A673 (cell line): ENCODE data around the gene REN. TPM values are rescaled to one million over a fixed set of nuclear protein-coding genes. Genes with fewer than 3 reads are reported as not detected.

Source experiments
- BruUV-seq: library from RNA; stranded (reverse); fragments of 400-500 nt; replicated peaks from 2 replicates; lab custom pipeline; 2021; lab: Mats Ljungman, UMichigan
- CTCF ChIA-PET: fragments of 300-600 bp; sonication (Branson Sonifier 250); formaldehyde crosslinking; loops from one replicate; lab custom pipeline; 2022; ENCODE audit warnings: antibody characterized with exemption; lab: Charles Lee
- POLR2A ChIA-PET: fragments of 300-600 bp; sonication (Branson Sonifier 250); formaldehyde crosslinking; loops from one replicate; lab custom pipeline; 2022; ENCODE audit warnings: antibody characterized with exemption; ENCODE audit not compliant: low non-redundant PET; lab: Charles Lee
- DNase-seq: peaks from one replicate; pipeline ENCODE4 v3.0.0-alpha.2; 2015; ENCODE audit warnings: low spot score
- H3K27ac ChIP-seq: fragments of 200-600 bp; sonication (generic); 2 replicates; pipeline ENCODE4 v1.5.1; 2016; ENCODE audit warnings: mixed run types, low read depth, mild to moderate bottlenecking, mixed read lengths, antibody characterized with exemption, low read length; ENCODE audit not compliant: poor library complexity, severe bottlenecking
- H3K27me3 ChIP-seq: fragments of 200-600 bp; sonication (generic); replicated peaks from 2 replicates; pipeline ENCODE4 v1.6.1; 2017; ENCODE audit warnings: mixed run types, low read depth, mild to moderate bottlenecking, mixed read lengths, antibody characterized with exemption, low read length; ENCODE audit not compliant: insufficient read depth, poor library complexity
- H3K36me3 ChIP-seq: fragments of 200-600 bp; sonication (generic); 2 replicates; pipeline ENCODE4 v1.6.1; 2016; ENCODE audit warnings: mixed run types, mild to moderate bottlenecking, mixed read lengths, antibody characterized with exemption, low read length; ENCODE audit not compliant: insufficient read depth, poor library complexity, severe bottlenecking
- H3K4me1 ChIP-seq: fragments of 200-600 bp; sonication (generic); 2 replicates; pipeline ENCODE4 v1.6.1; 2017; ENCODE audit warnings: mixed run types, mild to moderate bottlenecking, mixed read lengths, antibody characterized with exemption, low read length; ENCODE audit not compliant: insufficient read depth, poor library complexity, severe bottlenecking
- H3K4me3 ChIP-seq: fragments of 200-600 bp; sonication (generic); 2 replicates; pipeline ENCODE4 v1.5.1; 2016; ENCODE audit warnings: low read depth, mixed run types, mild to moderate bottlenecking, mixed read lengths, low read length; ENCODE audit not compliant: poor library complexity, severe bottlenecking
- H3K9me3 ChIP-seq: fragments of 200-600 bp; sonication (generic); 2 replicates; pipeline ENCODE4 v1.6.1; 2016; ENCODE audit warnings: mixed run types, low read depth, mild to moderate bottlenecking, mixed read lengths, antibody characterized with exemption, low read length; ENCODE audit not compliant: poor library complexity, severe bottlenecking
- EZH2 ChIP-seq: fragments of 200-600 bp; sonication (generic); IDR thresholded peaks from 2 replicates; pipeline ENCODE4 v1.6.1; 2017; ENCODE audit warnings: borderline replicate concordance, low read depth, mild to moderate bottlenecking, mixed read lengths, antibody characterized with exemption, low read length; ENCODE audit not compliant: poor library complexity, severe bottlenecking
- intact Hi-C: fragments of 100-400 bp; cut with micrococcal nuclease; formaldehyde crosslinking; loops from one replicate; pipeline ENCODE4 v1.10.0; 2022; ENCODE audit not compliant: unreplicated experiment
- total RNA-seq: library from RNA; stranded (reverse); gene quantifications from 2 replicates; pipeline ENCODE4 v1.2.3, GENCODE V29; 2021
- TF ChIP-seq, protein P1 (sequence below): fragments of 300-800, 200-600 bp; sonication (generic); conservative IDR thresholded peaks from 2 replicates; pipeline ENCODE4 v1.5.1; 2017; ENCODE audit warnings: low read depth, mild to moderate bottlenecking, antibody characterized with exemption, low read length, moderate library complexity, mixed read lengths

REN gene
- total RNA-seq, 1 experiment from 2014 or later = not detected

GRCh38 chr1:204155881-204156280, 10.3 kb downstream of the REN start:
- Histone ChIP-seq H3K4me1 (peaks cover 6% of the 10 kb centered on the region), H3K4me3 (no peak overlapping the region), H3K36me3 (no peaks in the 10 kb centered on the region), H3K27ac (no peak overlapping the region), H3K9me3 (no peaks in the 10 kb centered on the region), H3K27me3 (no peaks in the 10 kb centered on the region)
- POLR2A ChIA-PET = no interaction called here
- no TSS peak for BruUV-seq
- DNase-seq = no peak
- intact Hi-C loops = no loop called here
- TF ChIP-seq, protein P1, sequence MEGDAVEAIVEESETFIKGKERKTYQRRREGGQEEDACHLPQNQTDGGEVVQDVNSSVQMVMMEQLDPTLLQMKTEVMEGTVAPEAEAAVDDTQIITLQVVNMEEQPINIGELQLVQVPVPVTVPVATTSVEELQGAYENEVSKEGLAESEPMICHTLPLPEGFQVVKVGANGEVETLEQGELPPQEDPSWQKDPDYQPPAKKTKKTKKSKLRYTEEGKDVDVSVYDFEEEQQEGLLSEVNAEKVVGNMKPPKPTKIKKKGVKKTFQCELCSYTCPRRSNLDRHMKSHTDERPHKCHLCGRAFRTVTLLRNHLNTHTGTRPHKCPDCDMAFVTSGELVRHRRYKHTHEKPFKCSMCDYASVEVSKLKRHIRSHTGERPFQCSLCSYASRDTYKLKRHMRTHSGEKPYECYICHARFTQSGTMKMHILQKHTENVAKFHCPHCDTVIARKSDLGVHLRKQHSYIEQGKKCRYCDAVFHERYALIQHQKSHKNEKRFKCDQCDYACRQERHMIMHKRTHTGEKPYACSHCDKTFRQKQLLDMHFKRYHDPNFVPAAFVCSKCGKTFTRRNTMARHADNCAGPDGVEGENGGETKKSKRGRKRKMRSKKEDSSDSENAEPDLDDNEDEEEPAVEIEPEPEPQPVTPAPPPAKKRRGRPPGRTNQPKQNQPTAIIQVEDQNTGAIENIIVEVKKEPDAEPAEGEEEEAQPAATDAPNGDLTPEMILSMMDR = no peak
- TF ChIP-seq EZH2 = no peak
- CTCF ChIA-PET = no interaction called here

DNA sequence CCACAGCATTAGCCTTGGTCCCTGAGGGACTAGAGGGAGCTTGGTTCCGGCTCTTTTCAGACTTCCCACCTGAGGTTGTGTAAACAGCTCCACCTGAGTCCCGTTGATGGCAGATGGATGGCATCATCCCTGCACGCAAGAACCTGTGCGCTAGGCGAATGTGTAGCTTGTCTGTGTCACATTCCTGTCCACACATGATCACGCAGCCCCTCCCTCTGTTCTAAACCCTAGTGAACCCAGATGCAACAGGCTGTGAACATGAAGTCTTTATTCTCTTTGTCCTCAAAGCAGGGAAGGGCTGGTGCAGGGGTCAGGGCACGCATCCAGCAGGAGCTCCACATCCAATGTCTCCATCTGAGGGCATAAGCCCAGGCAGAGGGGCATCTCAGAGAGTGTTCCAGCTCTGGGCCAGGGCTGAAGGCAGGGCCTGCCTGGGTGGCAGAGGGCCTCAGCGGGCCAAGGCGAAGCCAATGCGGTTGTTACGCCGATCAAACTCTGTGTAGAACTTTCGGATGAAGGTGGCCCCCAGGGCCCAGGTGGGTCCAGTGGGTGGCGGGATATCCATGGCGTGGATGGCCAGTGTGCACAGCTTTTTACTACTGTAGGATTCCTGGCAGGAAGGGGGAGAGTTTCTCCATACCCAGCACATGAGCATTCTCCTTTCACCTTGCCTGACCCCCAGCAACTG, 11.4 kb downstream of the REN start:
- Histone ChIP-seq H3K4me3 (no peak overlapping the region), H3K9me3 (no peaks in the 10 kb centered on the region), H3K36me3 (no peaks in the 10 kb centered on the region), H3K27ac (no peak overlapping the region), H3K4me1 (peaks cover 6% of the 10 kb centered on the region), H3K27me3 (no peaks in the 10 kb centered on the region)
- intact Hi-C loops = no loop called here
- POLR2A ChIA-PET = no interaction called here
- no TSS peak for BruUV-seq
- DNase-seq = no peak
- CTCF ChIA-PET = no interaction called here
- TF ChIP-seq, protein P1 = no peak
- no peak for TF ChIP-seq EZH2

DNA sequence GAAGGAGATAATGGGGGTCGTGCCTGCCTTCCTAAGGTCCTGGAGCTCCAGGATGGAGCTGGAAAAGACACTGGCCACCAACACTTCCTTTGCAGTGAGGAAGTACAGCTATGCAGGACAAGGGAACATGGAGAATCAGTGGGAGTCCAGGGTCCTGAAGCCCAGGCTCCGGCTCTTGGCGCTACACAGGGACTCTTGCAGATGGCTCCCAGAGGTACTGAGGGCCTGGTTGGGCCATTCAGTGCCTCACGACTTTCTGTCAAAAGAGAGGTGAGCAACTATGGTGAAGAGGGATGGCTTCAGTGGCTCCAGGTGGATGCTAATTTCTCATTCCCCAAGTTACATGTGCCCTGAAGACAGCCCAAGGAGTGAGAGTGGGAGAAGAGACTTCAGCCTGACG, 12.5 kb downstream of the REN start:
- POLR2A ChIA-PET = no interaction called here

More for the DNA sequence above, 12.5 kb downstream of the REN start:
- BruUV-seq = no TSS peak
- no peak for DNase-seq
- TF ChIP-seq, protein P1 = no peak
- TF ChIP-seq EZH2 = no peak
- intact Hi-C loops = no loop called here
- H3K4me3 ChIP-seq = no peak overlapping the region
- no peak overlapping the region for H3K27ac ChIP-seq
- H3K27me3 ChIP-seq = no peaks in the 10 kb centered on the region
- peaks cover 6% of the 10 kb centered on the region for H3K4me1 ChIP-seq
- H3K36me3 ChIP-seq = no peaks in the 10 kb centered on the region
- CTCF ChIA-PET = no interaction called here
- no peaks in the 10 kb centered on the region for H3K9me3 ChIP-seq
